K562 (cell line): ENCODE measurements around the gene NR1H2. TPM values are rescaled to one million over a fixed set of nuclear protein-coding genes. Genes with fewer than 3 reads are reported as not detected.
"Not testable (repeated sequence)": the region's sequence is repeated elsewhere in the genome, so short reads cannot be mapped to it uniquely, and the experiment has no call there.

Source experiments
- ATAC-seq: fragments of 200-7000 bp; cut with Tn5 transposase; 3 replicates; pipeline ENCODE4 v1.9.1; 2020; ENCODE audit warnings: moderate library complexity
- BruUV-seq: library from RNA; stranded (reverse); fragments of 400-500 nt; replicated peaks from 2 replicates; lab custom pipeline; 2021; lab: Mats Ljungman, UMichigan
- CTCF ChIA-PET: fragments of 300-600 bp; formaldehyde crosslinking; extraction: SDS; loops from one replicate; lab custom pipeline; 2021; ENCODE audit warnings: low intra/inter-chr PET ratio; lab: Yijun Ruan, JAX
- POLR2A ChIA-PET: fragments of 300-600, 350-650 bp; sonication (Branson Sonifier 250); formaldehyde crosslinking; extraction: SDS; loops from one replicate; lab custom pipeline; 2021; ENCODE audit warnings: antibody characterized with exemption, inconsistent platforms; lab: Yijun Ruan, JAX
- DNase-seq, 4 experiments: peaks; one replicate each; pipeline versions ENCODE4 v3.0.0 to v3.0.0-alpha.2; 2011 to 2018; ENCODE audit warnings: low spot score in 3 of 4, mixed read lengths in 3 of 4; ENCODE audit errors: extremely low read depth in 1 of 4
- FAIRE-seq: peaks from 2 replicates; lab custom pipeline; 2011; peaks lifted over from hg19 to GRCh38; lab: Jason Lieb, UNC
- H2AFZ ChIP-seq: 2 replicates; pipeline ENCODE4 v1.6.0; 2011; ENCODE audit warnings: low read depth, low read length, control low read depth, inconsistent platforms
- H3K27ac ChIP-seq: fragments of 200-600 bp; 3 replicates; pipeline ENCODE4 v1.8.0; 2011; ENCODE audit warnings: low read depth, mild to moderate bottlenecking, control low read depth, inconsistent platforms, low read length, moderate library complexity, mixed read lengths; ENCODE audit errors: extremely low read depth
- H3K27me3 ChIP-seq, 2 experiments: fragments of 300-600 bp in 1 of 2; 2 replicates in 1 of 2; 3 replicates in 1 of 2; pipeline versions ENCODE4 v1.6.0 to v1.8.0; 2011; ENCODE audit warnings: inconsistent platforms in 2 of 2, low read length in 2 of 2, mild to moderate bottlenecking in 1 of 2, mixed read lengths in 1 of 2, moderate library complexity in 1 of 2; ENCODE audit not compliant: control insufficient read depth in 2 of 2, insufficient read depth in 2 of 2
- H3K36me3 ChIP-seq: fragments of 300-600 bp; 3 replicates; pipeline ENCODE4 v1.8.0; 2011; ENCODE audit warnings: mild to moderate bottlenecking, low read length, inconsistent platforms; ENCODE audit not compliant: control insufficient read depth, insufficient read depth
- H3K4me1 ChIP-seq, 2 experiments: fragments of 200-600 bp in 1 of 2; replicated peaks in 1 of 2; 2 replicates in 1 of 2; 3 replicates in 1 of 2; pipeline versions ENCODE4 v1.5.1 to v1.8.0; 2011; ENCODE audit warnings: inconsistent platforms in 2 of 2, low read length in 2 of 2, mild to moderate bottlenecking in 1 of 2, mixed read lengths in 1 of 2, moderate library complexity in 1 of 2; ENCODE audit not compliant: control insufficient read depth in 2 of 2, insufficient read depth in 2 of 2
- H3K4me2 ChIP-seq: 2 replicates; pipeline ENCODE4 v1.6.1; 2011; ENCODE audit warnings: low read length, control low read depth, inconsistent platforms, mixed read lengths; ENCODE audit not compliant: insufficient read depth
- H3K4me3 ChIP-seq: fragments of 200-600 bp; sonication (generic), shearing (Covaris generic); 2 replicates; pipeline ENCODE4 v1.5.1; 2016; ENCODE audit warnings: control low read depth, inconsistent platforms
- H3K79me2 ChIP-seq: fragments of 200-600 bp; 3 replicates; pipeline ENCODE4 v1.8.0; 2011; ENCODE audit warnings: low read length, inconsistent platforms; ENCODE audit not compliant: control insufficient read depth, insufficient read depth
- H3K9ac ChIP-seq, 2 experiments: 2 replicates each; pipeline versions ENCODE4 v1.6.0 to v1.6.1; 2011; ENCODE audit warnings: low read depth in 2 of 2, low read length in 2 of 2, control low read depth in 1 of 2, inconsistent platforms in 1 of 2, mild to moderate bottlenecking in 1 of 2, mixed read lengths in 1 of 2; ENCODE audit not compliant: insufficient read depth in 1 of 2
- H3K9me1 ChIP-seq: one replicate; pipeline ENCODE4 v1.6.0; 2011; ENCODE audit warnings: inconsistent platforms, mild to moderate bottlenecking, low read length, moderate library complexity; ENCODE audit not compliant: control insufficient read depth, insufficient read depth
- H3K9me3 ChIP-seq: replicated peaks from 2 replicates; pipeline ENCODE4 v1.5.1; 2011; ENCODE audit warnings: low read depth, low read length, inconsistent platforms; ENCODE audit not compliant: control insufficient read depth, insufficient read depth
- H4K20me1 ChIP-seq: replicated peaks from 2 replicates; pipeline ENCODE4 v1.6.1; 2011; ENCODE audit warnings: low read length, inconsistent platforms, mixed read lengths; ENCODE audit not compliant: control insufficient read depth, insufficient read depth
- AFF1 ChIP-seq, 2 experiments: fragments of 450-650 bp; IDR thresholded peaks; 2 replicates each; pipeline ENCODE4 v1.6.1; 2018; ENCODE audit warnings: mild to moderate bottlenecking in 2 of 2, low read depth in 1 of 2; ENCODE audit not compliant: partially characterized antibody in 2 of 2
- BCOR ChIP-seq: fragments of 450-650 bp; IDR thresholded peaks from 2 replicates; pipeline ENCODE4 v1.6.1; 2016
- EGR1 ChIP-seq: fragments of 450-650 bp; conservative IDR thresholded peaks from 2 replicates; pipeline ENCODE4 v1.6.1; 2017; ENCODE audit warnings: mild to moderate bottlenecking
- ERF ChIP-seq: fragments of 450-650 bp; formaldehyde crosslinking; IDR thresholded peaks from 2 replicates; pipeline ENCODE4 v1.4.0; 2020; ENCODE audit warnings: mild to moderate bottlenecking, mixed read lengths
- ID3 ChIP-seq, 2 experiments: fragments of 250-450 bp in 1 of 2; fragments of 450-650 bp in 1 of 2; sonication (Bioruptor Pico) in 1 of 2; IDR thresholded peaks; 2 replicates each; pipeline versions ENCODE4 v1.6.1 to v1.8.0; 2016 to 2021; ENCODE audit warnings: mild to moderate bottlenecking in 2 of 2, moderate library complexity in 2 of 2, missing compliant biosample characterization in 1 of 2, missing genetic modification characterization in 1 of 2
- KDM4B ChIP-seq, 2 experiments: fragments of 450-650 bp in 1 of 2; sonication (generic) in 1 of 2; IDR thresholded peaks; 2 replicates each; pipeline ENCODE4 v1.6.1; 2016 to 2017; ENCODE audit warnings: borderline replicate concordance in 2 of 2, antibody characterized with exemption in 1 of 2, low read depth in 1 of 2, mild to moderate bottlenecking in 1 of 2
- L3MBTL2 ChIP-seq: fragments of 450-650 bp; IDR thresholded peaks from 2 replicates; pipeline ENCODE4 v1.6.1; 2016; ENCODE audit warnings: mild to moderate bottlenecking, moderate library complexity
- LARP7 ChIP-seq: fragments of 450-650 bp; IDR thresholded peaks from 2 replicates; pipeline ENCODE4 v1.6.1; 2016
- LCOR ChIP-seq: sonication (generic); formaldehyde crosslinking; IDR thresholded peaks from 2 replicates; pipeline ENCODE4 v1.8.0; 2022; ENCODE audit warnings: mild to moderate bottlenecking, missing genetic modification reagents
- PHF8 ChIP-seq: fragments of 200-600 bp; sonication (generic); IDR thresholded peaks from 2 replicates; pipeline ENCODE4 v1.6.1; 2012; ENCODE audit warnings: mixed run types, mild to moderate bottlenecking, inconsistent platforms, low read length, moderate library complexity, borderline replicate concordance
- POLR2A ChIP-seq: fragments of 450-650 bp; conservative IDR thresholded peaks from 2 replicates; pipeline ENCODE4 v1.6.1; 2016
- POLR2AphosphoS5 ChIP-seq: IDR thresholded peaks from 2 replicates; pipeline ENCODE4 v1.6.1; 2011; ENCODE audit warnings: mild to moderate bottlenecking, low read depth, low read length, moderate library complexity; ENCODE audit not compliant: control insufficient read depth, insufficient read depth
- TBL1XR1 ChIP-seq, 2 experiments: IDR thresholded peaks; 2 replicates each; pipeline ENCODE4 v1.6.1; 2012; ENCODE audit warnings: improper control_type of control experiment in 2 of 2, low read length in 2 of 2, mild to moderate bottlenecking in 1 of 2
- ZEB2 ChIP-seq: fragments of 450-650 bp; IDR thresholded peaks from 2 replicates; pipeline ENCODE4 v1.6.1; 2016
- WGBS: fragments of 100-300 bp; shearing (Covaris generic); methylation state at CpG from one replicate; pipeline ENCODE4 v1.1.6; 2016; ENCODE audit warnings: low coverage, mixed read lengths; ENCODE audit not compliant: insufficient coverage; ENCODE audit errors: missing lambda C conversion rate; 5-methylcytosine and 5-hydroxymethylcytosine counted together
- in situ Hi-C: fragments of 300-500 bp; cut with MboI; formaldehyde crosslinking; loops from 4 replicates; pipeline ENCODE4 v1.15.0; 2018; ENCODE audit warnings: inconsistent platforms, mixed read lengths
- intact Hi-C: fragments of 100-400 bp; cut with micrococcal nuclease; formaldehyde crosslinking; loops from 2 replicates; pipeline ENCODE4 v1.14.2; 2022
- polyA plus RNA-seq, 8 experiments: library from polyadenylated mRNA; depleted of rRNA in 4 of 8; stranded (reverse) in 5 of 8; unstranded in 3 of 8; fragments of >200 nt; fragmentation: Nextera tagmentation in 2 of 8; fragmentation: Illumina TruSeq in 1 of 8; extraction: Ambion mirVana in 2 of 8; extraction: Trizol in 1 of 8; gene quantifications; 2 replicates each; pipeline versions ENCODE4 v1.2.1 to v1.2.3, GENCODE V29; 2011 to 2014; ENCODE audit warnings: inconsistent platforms in 1 of 8, missing spikeins in 1 of 8
- total RNA-seq, 7 experiments: library from RNA; depleted of rRNA in 6 of 7; stranded (reverse); fragments of >200 nt in 6 of 7; fragmentation: Illumina TruSeq in 2 of 7; extraction: Trizol in 2 of 7; gene quantifications; 2 replicates each; pipeline versions ENCODE4 v1.2.1 to v1.2.3, GENCODE V29; 2011 to 2021; ENCODE audit warnings: low replicate concordance in 1 of 7
- TF ChIP-seq, protein P1 (sequence below): IDR thresholded peaks from 3 replicates; pipeline ENCODE4 v1.6.1; 2011; ENCODE audit warnings: borderline replicate concordance, mild to moderate bottlenecking, moderate library complexity; ENCODE audit not compliant: insufficient read length; ENCODE audit errors: extremely low read depth

NR1H2 gene
- total and polyA plus RNA-seq, 9 of the 15 experiments (the other 6 are each of a cell fraction or from before 2014, with no cell fraction given) = 0.11 to 73.8 (median 24.0) TPM

DNA sequence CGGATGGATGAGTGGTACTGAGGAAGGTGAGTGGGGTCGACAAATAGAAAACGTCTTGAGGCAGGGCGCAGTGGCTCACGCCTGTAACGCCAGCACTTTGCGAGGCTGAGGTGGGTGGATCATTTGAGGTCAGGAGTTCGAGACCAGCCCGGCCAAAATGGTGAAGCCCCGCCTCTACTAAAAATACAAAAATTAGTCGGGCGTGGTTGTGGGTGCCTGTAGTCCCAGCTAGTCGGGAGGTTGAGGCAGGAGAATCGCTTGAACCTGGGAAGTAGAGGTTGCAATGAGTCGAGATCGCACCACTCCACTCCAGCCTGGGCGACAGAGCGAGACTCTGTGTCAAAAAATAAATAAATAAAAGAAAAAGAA lies 46.3 kb upstream of the NR1H2 start:
- H3K27ac ChIP-seq = peak overlapping the region; percentile 76
- in situ Hi-C loops = loop anchor here (10.0 kb wide), 1 partner anchor 1215 kb away; the partner anchor contains the start of genes C19orf73, LIN7B and PPFIA3
- TF ChIP-seq L3MBTL2 (0 out of 2 replicates have a peak, but pooled peaks have one; percentile 2), POLR2A (peak; percentile 54), POLR2AphosphoS5 (0 out of 2 replicates have a peak, but pooled peaks have one; percentile 40), AFF1 (IDR thresholded peaks at IDR 0.05; ENCODE audit: low read depth in 1 of 2, partially characterized antibody in 2 of 2) (peak; percentile 13 to 36), EGR1 (peak; percentile 72), BCOR (peak; percentile 6; the same call in 1 of the 2 replicates), KDM4B (IDR thresholded peaks at IDR 0.05; ENCODE audit: borderline replicate concordance in 2 of 2, low read depth in 1 of 2) (peak in 1 of 2 experiments; percentile 24; a peak in 1 of 4 replicates), LARP7 (peak; percentile 73; the same call in 1 of the 2 replicates), ID3 (tag; IDR thresholded peaks at IDR 0.05) (0 out of 2 replicates have a peak, but pooled peaks have one; percentile 0), ERF (CRISPR knock-in tag) (peak; percentile 1; the same call in 1 of the 2 replicates), TBL1XR1 (IDR thresholded peaks at IDR 0.05; ENCODE audit: low read length in 2 of 2) (0 out of 4 replicates have a peak, but pooled peaks of 1 of the 2 experiments have one; percentile 1), PHF8 (peak; percentile 6; the same call in 1 of the 2 replicates), ZEB2 (0 out of 2 replicates have a peak, but pooled peaks have one; percentile 8), LCOR (CRISPR knock-in tag) (peak; percentile 45; the same call in 1 of the 2 replicates)
- TF ChIP-seq ID3 (CRISPR knock-in tag; IDR thresholded peaks at IDR 0.05) = not testable (repeated sequence)
- TF ChIP-seq, protein P1, sequence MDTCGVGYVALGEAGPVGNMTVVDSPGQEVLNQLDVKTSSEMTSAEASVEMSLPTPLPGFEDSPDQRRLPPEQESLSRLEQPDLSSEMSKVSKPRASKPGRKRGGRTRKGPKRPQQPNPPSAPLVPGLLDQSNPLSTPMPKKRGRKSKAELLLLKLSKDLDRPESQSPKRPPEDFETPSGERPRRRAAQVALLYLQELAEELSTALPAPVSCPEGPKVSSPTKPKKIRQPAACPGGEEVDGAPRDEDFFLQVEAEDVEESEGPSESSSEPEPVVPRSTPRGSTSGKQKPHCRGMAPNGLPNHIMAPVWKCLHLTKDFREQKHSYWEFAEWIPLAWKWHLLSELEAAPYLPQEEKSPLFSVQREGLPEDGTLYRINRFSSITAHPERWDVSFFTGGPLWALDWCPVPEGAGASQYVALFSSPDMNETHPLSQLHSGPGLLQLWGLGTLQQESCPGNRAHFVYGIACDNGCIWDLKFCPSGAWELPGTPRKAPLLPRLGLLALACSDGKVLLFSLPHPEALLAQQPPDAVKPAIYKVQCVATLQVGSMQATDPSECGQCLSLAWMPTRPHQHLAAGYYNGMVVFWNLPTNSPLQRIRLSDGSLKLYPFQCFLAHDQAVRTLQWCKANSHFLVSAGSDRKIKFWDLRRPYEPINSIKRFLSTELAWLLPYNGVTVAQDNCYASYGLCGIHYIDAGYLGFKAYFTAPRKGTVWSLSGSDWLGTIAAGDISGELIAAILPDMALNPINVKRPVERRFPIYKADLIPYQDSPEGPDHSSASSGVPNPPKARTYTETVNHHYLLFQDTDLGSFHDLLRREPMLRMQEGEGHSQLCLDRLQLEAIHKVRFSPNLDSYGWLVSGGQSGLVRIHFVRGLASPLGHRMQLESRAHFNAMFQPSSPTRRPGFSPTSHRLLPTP = peak; percentile 34

More for the DNA sequence above, 46.3 kb upstream of the NR1H2 start:
- intact Hi-C loops = loop anchor here (5.0 kb wide), 1 partner anchor 63 kb away; no protein-coding TSS in a partner anchor
- Histone ChIP-seq H3K4me2 (peak overlapping the region; percentile 89), H4K20me1 (peaks cover 28% of the 10 kb centered on the region), H2AFZ (peak overlapping the region; percentile 94), H3K4me1 (peaks cover 48 to 89% of the 10 kb centered on the region in 2 experiments), H3K79me2 (peaks cover 41% of the 10 kb centered on the region), H3K9ac (peak overlapping the region; percentile 71 to 89), H3K4me3 (peak overlapping the region; percentile 42)
- CTCF ChIA-PET, H3K9me3 ChIP-seq, DNase-seq, ATAC-seq, BruUV-seq, FAIRE-seq, H3K27me3 ChIP-seq, H3K9me1 ChIP-seq, H3K36me3 ChIP-seq: not testable (repeated sequence)
- 4% methylated on average over 18 of the region's 18 CpGs for WGBS
- POLR2A ChIA-PET = interaction anchor here (1.0 kb wide), 3 partner anchors 12 to 67 kb away, joined by 3 read pairs; no protein-coding TSS in a partner anchor
